Ramos (cell line): ENCODE results near the gene ORM1.

Experiments
- in situ Hi-C: fragments of 300-500 bp; cut with MboI; formaldehyde crosslinking; loops from one replicate; pipeline ENCODE4 v1.14.3; 2022; ENCODE audit warnings: low sequenced_read_pairs; ENCODE audit not compliant: unreplicated experiment

The ORM1 gene

GRCh38 chr9:114356792-114357191, 33.9 kb downstream of the ORM1 start:
- in situ Hi-C loops: no loop called here

DNA sequence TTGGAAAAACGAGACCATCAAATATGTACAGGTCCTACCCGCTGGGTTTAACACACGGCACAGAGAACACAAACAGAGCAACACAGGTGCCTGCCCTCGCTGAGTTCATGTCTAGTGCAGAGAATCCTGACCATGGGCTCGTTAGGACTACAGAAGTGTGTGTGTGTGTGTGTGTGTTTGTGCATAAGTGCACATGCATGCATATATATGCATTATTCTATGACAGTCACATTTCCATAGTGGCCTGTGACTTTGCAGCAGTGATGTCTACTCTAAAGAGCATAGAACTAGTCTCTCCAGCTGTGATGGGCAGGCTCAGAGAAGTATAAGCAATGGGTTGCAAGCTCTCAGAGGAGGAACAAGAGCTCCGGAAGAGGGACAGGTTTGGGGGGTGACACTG, 34.5 kb downstream of the ORM1 start:
- in situ Hi-C loops: no loop called here

DNA sequence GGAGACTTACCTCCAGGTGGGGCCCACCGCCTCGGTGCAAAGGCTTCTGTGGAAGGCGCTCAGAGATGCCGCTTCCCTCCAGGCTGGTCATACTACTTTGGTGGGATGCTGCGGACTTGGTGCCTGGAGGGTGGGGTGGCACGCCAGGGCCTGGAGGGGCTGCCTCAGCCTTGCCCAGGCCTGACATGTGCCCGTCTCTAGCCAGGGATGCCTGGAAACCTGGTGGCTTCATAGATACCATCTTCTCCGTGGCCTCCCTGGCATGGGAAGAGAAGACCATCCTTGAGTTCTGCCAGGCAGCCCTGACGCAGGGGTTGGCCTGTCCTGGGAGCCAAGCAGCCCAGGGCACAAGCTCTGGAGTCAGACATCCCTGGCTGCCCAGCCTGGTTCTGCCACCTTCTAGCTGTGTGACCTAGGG, 35.0 kb downstream of the ORM1 start:
- in situ Hi-C loops: no loop called here

GRCh38 chr9:114359801-114360200, 36.9 kb downstream of the ORM1 start:
- in situ Hi-C loops: no loop called here

- in situ Hi-C loops: no loop called here
Measured at GRCh38 chr9:114361542-114361941, 38.6 kb downstream of the ORM1 start.

- in situ Hi-C loops: no loop called here
Measured at GRCh38 chr9:114362394-114362793, 39.5 kb downstream of the ORM1 start.

DNA sequence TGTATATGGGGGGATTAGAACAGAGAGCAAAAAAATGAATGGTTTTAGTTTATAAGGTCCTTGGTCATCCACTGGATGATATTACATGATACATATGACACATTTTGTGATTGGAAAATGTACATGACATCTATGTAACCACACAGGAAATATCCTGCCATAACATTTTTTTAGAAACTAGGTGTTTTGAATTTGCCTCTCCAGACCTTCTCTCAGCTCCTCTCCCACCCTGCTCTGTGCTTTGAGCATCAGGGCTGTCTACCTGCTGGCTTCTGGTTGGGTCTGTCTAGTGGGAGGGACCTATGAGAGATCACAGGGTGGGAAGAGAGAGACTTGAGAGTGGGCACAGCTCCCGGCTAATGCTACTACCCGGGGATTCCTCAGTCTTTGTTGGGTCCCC, 40.5 kb downstream of the ORM1 start:
- in situ Hi-C loops: no loop called here

DNA sequence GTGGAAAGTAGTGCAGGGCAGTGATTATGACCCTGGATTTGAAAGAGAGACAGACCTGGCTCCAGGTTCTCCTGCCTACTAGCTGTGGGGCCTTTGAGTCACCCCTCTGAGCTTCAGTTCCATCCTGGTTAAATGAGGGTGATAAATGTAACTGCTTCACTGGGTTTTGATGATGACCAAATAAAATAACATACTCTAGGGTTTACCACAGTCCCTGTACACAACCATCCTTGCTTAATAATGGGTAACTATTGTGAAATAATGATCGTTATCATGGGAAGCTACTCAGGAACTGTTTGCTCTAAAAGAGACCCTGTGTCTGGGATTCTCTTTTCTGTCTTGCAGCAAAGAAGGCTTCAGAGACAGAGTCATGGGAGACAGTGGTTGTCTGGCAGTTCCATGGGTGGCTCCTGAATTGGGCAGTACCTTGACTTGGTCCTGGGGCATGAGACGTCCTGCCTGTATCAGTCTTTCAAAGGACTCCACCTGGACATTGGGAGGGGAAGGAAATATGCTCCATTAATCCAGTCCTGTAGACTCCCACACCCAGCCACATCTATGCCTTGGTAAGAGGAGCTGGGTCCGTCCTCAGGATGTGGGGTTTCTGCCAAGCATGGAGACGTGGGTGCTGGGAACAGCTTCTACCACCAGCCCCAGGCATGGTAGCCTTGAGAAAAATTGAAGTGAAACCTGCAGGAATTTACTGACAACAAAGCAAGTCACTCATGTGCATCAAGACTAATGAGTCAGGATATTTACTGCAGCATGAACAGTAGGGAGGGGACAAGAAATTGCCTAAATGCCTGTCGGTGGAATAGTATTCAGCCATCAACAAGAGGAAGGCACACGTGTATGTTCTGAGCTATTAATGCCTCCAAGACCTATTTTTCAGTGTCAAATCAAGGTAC, 41.5 kb downstream of the ORM1 start:
- in situ Hi-C loops: no loop called here

DNA sequence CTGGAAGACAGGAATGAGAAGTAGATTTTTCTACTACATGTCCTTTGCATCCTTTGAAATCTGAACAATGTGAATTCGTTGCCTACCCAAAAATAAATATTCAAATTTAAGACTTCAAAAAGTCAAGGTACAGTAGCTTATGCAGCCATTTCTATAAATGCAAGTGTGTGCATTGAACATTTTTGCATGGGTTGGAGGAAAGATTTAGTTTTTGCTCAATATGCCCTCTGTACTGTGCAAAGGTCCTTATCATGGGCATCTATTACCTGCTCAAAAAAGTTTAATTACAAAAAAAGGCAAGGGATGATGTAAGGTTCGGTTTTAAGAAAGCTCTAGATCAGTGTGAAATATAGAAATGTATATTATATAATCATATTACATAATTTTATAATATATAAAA, 42.3 kb downstream of the ORM1 start:
- in situ Hi-C loops: no loop called here

DNA sequence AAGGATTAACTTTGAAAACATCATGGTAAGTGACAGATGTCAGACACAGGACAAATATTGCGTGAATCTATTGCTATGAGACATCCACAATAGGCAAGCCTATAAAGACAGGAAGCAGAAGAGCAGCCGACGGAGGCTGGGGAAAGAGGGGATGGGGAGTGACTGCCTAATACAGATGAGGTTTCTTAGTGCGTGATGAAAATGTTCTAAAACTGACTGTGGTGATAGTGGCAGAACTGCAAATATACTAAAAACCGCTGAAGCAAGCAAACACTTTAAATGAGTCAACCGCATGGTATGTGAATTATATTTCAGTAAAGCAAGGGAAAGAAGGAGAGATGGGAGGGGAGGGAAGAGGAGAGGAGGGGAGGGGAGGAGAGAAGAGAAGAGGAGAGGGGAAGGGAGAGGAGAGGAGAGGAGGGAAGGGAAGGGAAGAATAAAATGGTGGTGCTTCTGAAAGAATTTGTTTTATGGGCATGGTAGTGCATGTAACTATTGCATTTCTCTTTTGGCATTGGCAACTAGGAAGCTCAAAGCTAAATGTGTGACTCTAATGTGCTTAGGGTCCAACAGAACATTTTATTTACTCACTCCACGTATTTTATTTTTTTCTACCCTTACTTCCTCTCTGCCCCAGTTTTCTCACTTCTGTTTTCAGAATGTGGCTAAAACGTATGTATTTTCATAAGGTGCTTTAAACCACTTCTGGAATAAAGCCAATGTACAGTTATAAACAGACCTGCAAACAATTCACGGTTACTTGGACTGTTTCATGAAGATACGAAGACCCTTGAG, 43.6 kb downstream of the ORM1 start:
- in situ Hi-C loops: no loop called here

DNA sequence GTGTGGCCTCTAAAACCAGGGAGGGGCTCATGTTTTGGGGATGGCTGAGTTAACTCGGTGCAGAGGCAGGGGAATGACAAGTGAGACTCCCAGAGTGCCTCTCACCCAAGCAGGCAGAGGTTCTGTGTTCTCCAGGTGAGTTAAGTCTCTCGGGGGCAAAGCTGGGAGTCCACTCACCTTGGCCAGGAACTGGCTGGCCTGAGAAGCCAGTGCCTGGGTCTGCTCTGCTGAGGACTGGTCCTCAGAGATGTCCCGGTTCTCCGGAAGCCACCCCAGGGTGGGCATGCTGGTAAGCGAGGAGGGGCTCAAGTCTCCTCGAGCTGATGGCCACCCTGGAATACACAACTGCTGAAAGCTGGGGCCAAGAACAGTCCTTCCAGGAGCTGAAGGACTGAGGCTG, 44.5 kb downstream of the ORM1 start:
- in situ Hi-C loops: no loop called here

GRCh38 chr9:114367772-114368569, 45.1 kb downstream of the ORM1 start:
- in situ Hi-C loops: no loop called here

DNA sequence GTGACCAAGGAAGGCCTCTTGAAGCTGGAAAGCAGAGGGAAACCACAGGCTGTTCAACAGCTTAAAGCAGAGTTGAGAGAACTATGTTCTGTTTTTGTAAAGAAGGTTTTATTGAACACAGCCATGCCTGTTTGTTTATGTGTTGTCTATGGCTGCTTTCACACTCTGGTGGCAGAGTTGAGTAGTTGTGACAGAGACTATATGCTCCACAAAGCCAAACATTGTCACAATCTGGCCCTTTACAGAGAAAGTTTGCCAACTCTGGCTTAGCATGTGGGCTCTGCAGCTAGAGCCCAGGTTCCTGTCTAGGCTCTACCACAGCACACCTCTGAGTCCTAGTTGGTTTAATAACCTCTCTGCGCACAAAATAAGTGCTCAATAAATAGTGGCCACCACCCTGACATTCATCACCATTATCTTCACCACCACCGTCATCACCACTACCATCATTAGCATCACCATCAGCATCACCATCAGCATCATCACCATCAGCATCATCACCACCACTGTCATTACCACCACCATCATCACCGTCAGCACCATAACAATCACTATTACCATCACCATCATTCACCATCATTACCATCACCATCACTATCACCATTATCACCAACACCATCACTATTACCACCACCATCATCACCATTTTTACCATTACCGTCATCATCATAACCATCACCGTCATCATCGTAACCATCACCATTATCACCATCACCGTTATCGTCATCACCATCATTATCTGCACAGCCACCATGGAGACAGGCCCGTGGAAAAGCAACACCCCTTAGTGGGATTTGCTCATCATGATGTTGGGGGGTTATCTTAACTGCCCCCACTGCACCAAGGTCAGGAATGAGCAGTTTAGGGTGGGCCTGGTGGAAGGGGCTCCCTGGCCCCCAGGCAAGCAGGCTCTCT, 46.6 kb downstream of the ORM1 start:
- in situ Hi-C loops: no loop called here

DNA sequence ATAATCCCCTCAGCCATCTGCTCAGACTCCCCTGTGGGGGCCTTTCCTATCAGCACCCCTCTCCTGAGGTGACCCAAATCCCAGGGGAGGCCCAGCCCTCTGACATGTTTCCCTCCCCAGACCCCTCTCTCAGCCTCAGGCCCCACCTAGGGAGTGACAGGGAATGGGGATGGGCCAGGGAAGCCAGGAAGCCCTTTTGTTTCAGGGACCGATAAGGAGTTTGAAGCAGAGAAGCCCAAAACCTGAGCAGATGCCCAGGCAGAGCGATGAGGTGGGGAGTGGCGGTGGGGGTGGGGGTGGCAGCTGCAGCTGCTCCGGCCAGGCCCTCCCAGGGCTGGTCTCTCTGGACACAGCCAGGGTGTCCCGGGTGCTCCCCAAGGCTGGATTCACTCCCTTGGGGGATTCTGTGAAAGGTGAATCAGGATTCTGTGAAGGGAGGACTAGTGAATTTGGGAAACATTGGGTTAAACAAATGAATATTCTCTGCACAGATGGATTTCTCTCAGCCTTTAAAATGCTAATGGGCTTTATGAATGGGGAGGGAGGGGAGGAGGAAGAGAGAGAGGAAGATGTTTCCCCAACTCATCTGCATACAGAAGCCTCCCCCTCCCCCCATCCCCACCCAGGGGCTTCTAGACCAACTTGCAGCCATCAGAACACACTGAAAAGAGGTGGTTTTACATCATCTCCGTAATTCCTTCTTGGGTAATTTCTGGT, 47.5 kb downstream of the ORM1 start:
- in situ Hi-C loops: no loop called here

DNA sequence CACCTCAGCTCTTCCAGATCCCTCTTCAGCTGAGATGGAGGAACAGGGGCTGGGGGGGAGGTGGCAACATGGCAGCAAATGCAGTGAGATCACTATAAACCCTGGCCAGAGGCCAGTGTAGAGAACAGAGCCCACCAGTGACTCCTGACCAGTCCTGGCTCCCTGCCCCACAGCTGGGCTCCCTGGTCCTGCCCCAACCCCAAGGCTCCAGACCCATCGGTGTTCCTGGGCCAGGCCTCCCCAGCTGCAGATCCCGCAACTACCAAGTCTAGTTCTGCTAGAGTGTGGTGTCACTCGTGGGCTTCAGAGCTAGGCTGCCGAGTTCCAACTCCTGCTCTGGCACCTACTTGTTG, 48.0 kb downstream of the ORM1 start:
- in situ Hi-C loops: no loop called here

DNA sequence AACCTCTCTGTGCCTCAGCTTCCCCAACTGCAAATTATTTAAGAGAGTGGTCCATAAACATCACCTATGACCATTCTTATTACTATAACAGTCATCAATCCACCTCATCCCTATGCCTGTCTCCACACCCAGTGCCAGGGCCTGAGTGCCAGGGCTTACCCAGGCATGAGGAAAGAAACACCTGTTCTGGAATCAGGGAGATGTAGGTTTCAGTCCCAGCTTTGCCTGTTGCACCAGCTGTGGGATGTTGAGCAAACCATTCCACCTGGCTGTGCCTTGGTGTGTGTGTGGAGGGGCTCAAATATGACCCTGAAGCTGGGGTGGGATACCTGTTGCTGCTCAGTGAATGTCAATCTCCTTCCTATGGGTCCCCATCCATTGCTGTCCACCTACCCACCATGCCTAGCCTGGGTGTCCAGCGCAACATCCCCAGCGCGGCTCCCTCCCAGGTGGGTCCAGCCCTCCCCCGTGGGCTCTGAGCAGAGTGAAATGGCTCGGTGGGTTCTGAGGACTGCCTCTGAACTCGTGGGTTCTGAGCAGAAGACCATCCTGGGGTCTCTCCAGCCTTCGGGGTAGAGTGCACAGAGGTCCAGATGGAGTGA, 48.5 kb downstream of the ORM1 start:
- in situ Hi-C loops: no loop called here

DNA sequence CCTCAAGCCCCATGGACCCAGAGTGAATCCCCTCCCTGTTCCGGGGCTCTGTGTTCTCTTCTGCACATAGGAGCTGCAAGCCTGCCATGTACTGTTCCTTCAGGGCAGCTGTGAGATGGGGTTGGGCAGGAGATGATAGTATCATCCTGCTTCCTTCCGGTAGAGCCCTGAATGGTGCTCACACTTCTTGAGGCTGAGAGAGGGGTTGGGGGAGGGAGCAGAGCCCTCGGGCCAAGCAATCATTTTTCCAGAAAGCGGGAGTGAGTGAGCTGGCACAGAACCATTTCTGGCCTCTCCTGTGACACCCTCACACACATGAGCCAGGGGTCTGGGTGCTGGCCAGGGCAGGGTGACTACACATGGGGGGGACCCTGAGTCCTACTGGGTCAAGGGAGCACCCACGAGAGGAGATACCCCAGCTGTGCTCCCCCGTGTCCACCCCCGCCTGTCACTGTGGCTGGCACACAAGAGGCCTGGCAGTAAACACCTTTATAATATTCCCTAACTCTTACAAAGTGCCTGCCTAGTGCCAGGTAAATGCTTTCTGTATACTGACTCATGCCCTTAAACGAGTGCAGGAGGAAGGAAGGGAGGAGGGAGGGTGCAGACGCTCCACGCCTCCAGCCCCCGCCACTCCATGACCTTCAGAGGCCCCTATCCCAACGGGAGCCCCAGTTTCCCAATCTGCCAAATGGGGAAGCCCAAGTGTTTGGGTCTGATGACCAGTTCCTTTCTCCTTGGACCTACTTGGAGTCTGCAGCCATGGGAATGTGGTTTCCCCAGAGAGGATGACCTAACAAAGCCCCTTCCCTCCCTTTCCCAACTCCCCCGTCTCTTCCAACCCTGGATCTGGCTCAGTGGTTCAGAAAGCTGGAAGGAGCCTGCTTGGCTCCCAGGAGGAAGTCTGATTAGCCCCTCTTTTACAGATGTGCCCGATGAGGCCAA, 49.3 kb downstream of the ORM1 start:
- in situ Hi-C loops: no loop called here
